ENCODE results near the gene CARD6. TPM values are rescaled to one million over a fixed set of nuclear protein-coding genes. Genes with fewer than 3 reads are reported as not detected.
A peak's percentile ranks its signal among the peaks of the same experiment; 100 is the strongest.

Gene CARD6
- total and polyA plus RNA-seq, 9 of the 15 experiments (the other 6 are each of a cell fraction or from before 2014, with no cell fraction given) = 3.5 to 8.3 (median 5.9) TPM

GRCh38 chr5:40801771-40802562 is 39.2 kb upstream of the CARD6 start (continued):
- TF ChIP-seq E2F8 (IDR thresholded peaks at IDR 0.05; ENCODE audit: low read depth, partially characterized antibody) (peak; percentile 34), TRIM28 (IDR thresholded peaks at IDR 0.05) (peak; percentile 75; the same call in 1 of the 2 replicates), MAFG (tag; conservative IDR thresholded peaks at IDR 0.05) (peak; percentile 83), IRF1 (CRISPR knock-in tag; IDR thresholded peaks at IDR 0.05; ENCODE audit: borderline replicate concordance) (no peak), ZBTB43 (CRISPR knock-in tag; IDR thresholded peaks at IDR 0.05) (no peak), ATF4 (CRISPR knock-in tag; IDR thresholded peaks at IDR 0.05) (peak; percentile 8; the same call in 1 of the 2 replicates), ZBTB7A (IDR thresholded peaks at IDR 0.05; ENCODE audit: borderline replicate concordance, control insufficient read depth, low read depth, low read length) (peak; percentile 71), AFF1 (IDR thresholded peaks at IDR 0.05; ENCODE audit: low read depth in 1 of 2, partially characterized antibody in 2 of 2) (peak in 1 of 2 experiments; percentile 72), CREB3 (tag; conservative IDR thresholded peaks at IDR 0.05; ENCODE audit: low read depth) (peak; percentile 84), CBFA2T3 (IDR thresholded peaks at IDR 0.05) (peak; percentile 95), HEY1 (CRISPR knock-in tag; IDR thresholded peaks at IDR 0.05; ENCODE audit: borderline replicate concordance) (0 out of 2 replicates have a peak, but pooled peaks have one; percentile 32), RBFOX2 (IDR thresholded peaks at IDR 0.05; ENCODE audit: low read depth, low read length) (peak; percentile 4; the same call in 1 of the 2 replicates), SMARCA4 (IDR thresholded peaks at IDR 0.05) (peak; percentile 96), NCOA2 (IDR thresholded peaks at IDR 0.05; ENCODE audit: partially characterized antibody in 2 of 2) (peak; percentile 57 to 73), ASH1L (IDR thresholded peaks at IDR 0.05; ENCODE audit: borderline replicate concordance, low read depth, partially characterized antibody) (peak; percentile 43)
